Lung (tissue), 12 donors: Measurements from ENCODE around the gene ICE1. TPM values are rescaled to one million over a fixed set of nuclear protein-coding genes. Genes with fewer than 3 reads are reported as not detected.

Experiments
- ATAC-seq: fragments of 200-7000 bp; cut with Tn5 transposase; one replicate; pipeline ENCODE4 v1.9.1; 2020; ENCODE audit warnings: moderate number of reproducible peaks; ENCODE audit not compliant: insufficient read depth, low FRiP score
- DNase-seq, 3 donors: peaks; one replicate each; pipeline ENCODE4 v3.0.0-alpha.2; 2013 to 2017
- H3K27ac ChIP-seq, 2 donors: one replicate each; pipeline ENCODE4 v1.5.1; 2013; ENCODE audit warnings: mild to moderate bottlenecking in 2 of 2, moderate library complexity in 2 of 2, control low read depth in 1 of 2, inconsistent platforms in 1 of 2, low read depth in 1 of 2, low read length in 1 of 2
- H3K27me3 ChIP-seq, 3 donors: one replicate each; pipeline ENCODE4 v1.5.1; 2013; ENCODE audit warnings: low read length in 2 of 3; ENCODE audit not compliant: control insufficient read depth in 3 of 3, insufficient read depth in 3 of 3
- H3K36me3 ChIP-seq, 4 donors: one replicate each; pipeline ENCODE4 v1.5.1; 2013; ENCODE audit warnings: low read length in 4 of 4, mild to moderate bottlenecking in 1 of 4, moderate library complexity in 1 of 4; ENCODE audit not compliant: control insufficient read depth in 4 of 4, insufficient read depth in 4 of 4
- H3K4me1 ChIP-seq, 5 donors: one replicate each; pipeline ENCODE4 v1.5.1; 2013; ENCODE audit warnings: low read length in 5 of 5, mild to moderate bottlenecking in 2 of 5, moderate library complexity in 1 of 5; ENCODE audit not compliant: control insufficient read depth in 5 of 5, insufficient read depth in 5 of 5
- H3K4me3 ChIP-seq: one replicate; pipeline ENCODE4 v1.5.1; 2013; ENCODE audit warnings: mild to moderate bottlenecking, control low read depth, moderate library complexity
- H3K9ac ChIP-seq, 2 donors: one replicate each; pipeline ENCODE4 v1.5.1; 2013; ENCODE audit warnings: low read length in 2 of 2, control low read depth in 1 of 2; ENCODE audit not compliant: insufficient read depth in 1 of 2
- H3K9me3 ChIP-seq, 4 donors: one replicate each; pipeline ENCODE4 v1.5.1; 2013; ENCODE audit warnings: low read length in 3 of 4, mild to moderate bottlenecking in 1 of 4, moderate library complexity in 1 of 4; ENCODE audit not compliant: control insufficient read depth in 4 of 4, insufficient read depth in 3 of 4
- CTCF ChIP-seq: IDR thresholded peaks from 2 replicates; pipeline ENCODE4 v1.5.1; 2012; ENCODE audit warnings: mild to moderate bottlenecking; ENCODE audit errors: control extremely low read depth, extremely low read depth
- WGBS, 2 donors: extraction: QIAGEN DNeasy Blood & Tissue Kit; methylation state at CpG; one replicate each; pipeline ENCODE4 v1.1.7; 2013; 5-methylcytosine and 5-hydroxymethylcytosine counted together
- polyA plus RNA-seq, 2 donors: library from polyadenylated mRNA; stranded (reverse); fragments of 200-250 nt; gene quantifications; one replicate each; pipeline ENCODE4 v1.2.1, GENCODE V29; 2013
- total RNA-seq, 2 donors: library from RNA; depleted of rRNA in 1 of 2; stranded (reverse); fragments of >200 nt in 1 of 2; gene quantifications; one replicate each; pipeline ENCODE4 v1.2.1, GENCODE V29; 2014 to 2021
- donor health status: control.
- donor health status: control.
- donor health status: Bipolar disorder and iron deficiency.
- donor health status: healthy.
- donor health status: DM: yes; HTN: yes; CAD: no.

The ICE1 gene
- total and polyA plus RNA-seq, 4 donors: 4.9 to 33.3 (median 14.8) TPM

DNA sequence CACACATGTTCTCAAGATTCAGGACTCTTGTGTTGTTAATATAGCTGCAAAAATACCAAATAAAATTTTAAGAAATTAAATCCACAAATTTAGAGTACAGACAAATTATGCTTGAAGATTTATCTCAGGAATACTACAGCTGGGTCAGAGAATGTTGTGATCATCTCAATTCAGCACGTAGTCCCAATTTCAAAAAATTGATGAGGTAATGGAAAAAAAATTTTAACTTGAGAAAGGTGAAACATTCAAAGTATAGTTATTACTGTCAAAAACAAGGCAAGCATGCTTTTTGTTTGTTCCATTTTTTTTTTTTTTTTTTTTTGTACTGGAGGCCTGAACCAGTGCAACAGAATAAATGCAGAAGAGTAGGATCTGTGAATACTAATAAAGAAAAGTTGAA is 29.4 kb downstream of the ICE1 start:
- TF ChIP-seq CTCF: no peak
- ATAC-seq: no peak
- Histone ChIP-seq H3K9ac (no peak overlapping the region), H3K4me1 (no peaks in the 10 kb centered on the region), H3K4me3 (no peak overlapping the region), H3K9me3 (no peaks in the 10 kb centered on the region), H3K27me3 (no peaks in the 10 kb centered on the region), H3K27ac (no peak overlapping the region), H3K36me3 (peaks cover 11 to 22% (median 17%) of the 10 kb centered on the region in 4 donors)
- DNase-seq: no peak
- WGBS, 2 donors: 91 to 98% methylated on average over 1 of the region's 1 CpG

- ATAC-seq (no peak), DNase-seq (no peak)
- Histone ChIP-seq H3K9ac (no peak overlapping the region), H3K9me3 (peaks cover 0 to under 1% (median 0%) of the 10 kb centered on the region in 4 donors), H3K36me3 (peaks cover 15 to 26% (median 18%) of the 10 kb centered on the region in 4 donors), H3K4me1 (no peaks in the 10 kb centered on the region), H3K27me3 (no peaks in the 10 kb centered on the region), H3K27ac (no peak overlapping the region), H3K4me3 (no peak overlapping the region)
- no peak for TF ChIP-seq CTCF
- whole genome bisulfite sequencing, 2 donors: 93 to 96% methylated on average over 3 of the region's 3 CpGs
These were observed 30.7 kb downstream of the ICE1 start for GRCh38 chr5:5453131-5453530.

DNA sequence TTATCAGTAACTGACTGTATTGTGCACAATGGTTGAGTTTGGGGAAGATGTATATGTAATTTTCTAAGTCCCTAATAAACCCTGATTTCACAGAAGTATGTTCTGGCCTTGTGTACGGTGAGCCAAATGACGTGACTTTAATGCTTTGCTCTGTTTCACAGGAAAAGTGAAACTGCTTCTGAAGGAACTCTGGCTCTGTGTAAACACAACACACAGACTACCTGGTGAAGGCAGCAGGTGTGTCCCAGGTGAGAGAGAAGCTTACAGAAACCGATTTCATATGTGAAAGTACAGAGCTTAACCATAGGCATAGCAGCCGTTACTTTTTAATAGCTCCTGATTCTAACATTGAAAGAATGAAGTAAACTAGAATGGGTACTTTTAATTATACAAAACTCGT is 31.9 kb downstream of the ICE1 start:
- no peak overlapping the region for H3K27ac ChIP-seq
- peaks cover 10 to 29% (median 22%) of the 10 kb centered on the region in 4 donors for H3K36me3 ChIP-seq
- no peak for ATAC-seq
- no peaks in the 10 kb centered on the region for H3K27me3 ChIP-seq
- H3K4me3 ChIP-seq: no peak overlapping the region
- peaks cover 0 to 2% (median 0%) of the 10 kb centered on the region in 4 donors for H3K9me3 ChIP-seq
- no peak overlapping the region for H3K9ac ChIP-seq
- H3K4me1 ChIP-seq: no peaks in the 10 kb centered on the region
- TF ChIP-seq CTCF: no peak
- 86 to 94% methylated on average over 5 of the region's 5 CpGs for WGBS, 2 donors
- DNase-seq: peak in 1 of 3 donors; percentile 6

GRCh38 chr5:5456858-5457257 is 34.4 kb downstream of the ICE1 start:
- DNase-seq: no peak
- Histone ChIP-seq H3K27ac (no peak overlapping the region), H3K4me3 (no peak overlapping the region), H3K36me3 (peaks cover 14 to 42% (median 32%) of the 10 kb centered on the region in 4 donors), H3K9ac (no peak overlapping the region), H3K27me3 (no peaks in the 10 kb centered on the region), H3K9me3 (peaks cover 0 to 2% (median 0%) of the 10 kb centered on the region in 4 donors), H3K4me1 (no peaks in the 10 kb centered on the region)
- 93 to 97% methylated on average over 5 of the region's 5 CpGs for WGBS, 2 donors
- no peak for TF ChIP-seq CTCF
- no peak for ATAC-seq
